Uterus (tissue), 4 donors: ENCODE data around the gene PDLIM7. TPM values are rescaled to one million over a fixed set of nuclear protein-coding genes. Genes with fewer than 3 reads are reported as not detected.

Experiments used
- DNase-seq, 2 donors: peaks; one replicate each; pipeline ENCODE4 v3.0.0-alpha.2; 2019 to 2020
- H3K27ac ChIP-seq, 2 donors: fragments of 200-600 bp; sonication (generic); 1 replicate in 1 of 2; 2 replicates in 1 of 2; pipeline ENCODE4 v1.5.1; 2016 to 2018
- H3K27me3 ChIP-seq, 2 donors: fragments of 200-600 bp; sonication (generic); one replicate each; pipeline ENCODE4 v1.5.1; 2018 to 2019; ENCODE audit warnings: control low read depth in 1 of 2
- H3K36me3 ChIP-seq, 2 donors: fragments of 200-600 bp; sonication (generic); one replicate each; pipeline ENCODE4 v1.5.1; 2019; ENCODE audit warnings: control low read depth in 1 of 2
- H3K4me1 ChIP-seq, 2 donors: fragments of 200-600 bp; sonication (generic); one replicate each; pipeline ENCODE4 v1.5.1; 2018 to 2019; ENCODE audit warnings: control low read depth in 1 of 2
- H3K4me3 ChIP-seq, 2 donors: fragments of 200-600 bp; sonication (generic); 1 replicate in 1 of 2; 2 replicates in 1 of 2; pipeline ENCODE4 v1.5.1; 2018 to 2019; ENCODE audit warnings: mild to moderate bottlenecking in 1 of 2
- H3K9me3 ChIP-seq, 2 donors: fragments of 200-600 bp; sonication (generic); one replicate each; pipeline ENCODE4 v1.5.1; 2019; ENCODE audit warnings: control low read depth in 1 of 2
- POLR2A ChIP-seq, 2 donors: fragments of 450-650 bp; IDR thresholded peaks; one replicate each; pipeline ENCODE4 v1.6.1; 2016; ENCODE audit warnings: antibody characterized with exemption in 2 of 2, mild to moderate bottlenecking in 1 of 2, moderate library complexity in 1 of 2
- intact Hi-C: fragments of 100-400 bp; cut with DNase I; formaldehyde crosslinking; loops from one replicate; pipeline ENCODE4 v1.15.1; 2023; ENCODE audit warnings: low total_unique reads
- total RNA-seq, 4 donors: library from RNA; depleted of rRNA in 3 of 4; stranded (reverse); fragments of >200 nt in 3 of 4; gene quantifications; one replicate each; pipeline versions ENCODE4 v1.1.0 to v1.2.4, GENCODE V29; 2014 to 2023
- TF ChIP-seq, protein P1 (sequence below), 4 experiments: fragments of 200-600 bp in 2 of 4; fragments of 450-650 bp in 2 of 4; sonication (generic) in 2 of 4; IDR thresholded peaks; one replicate each; pipeline ENCODE4 v1.5.1; 2016 to 2019; ENCODE audit warnings: antibody characterized with exemption in 4 of 4, mild to moderate bottlenecking in 2 of 4, moderate library complexity in 1 of 4
- donor health status: DM: yes; HTN: yes; CAD: no.

PDLIM7 gene
- total RNA-seq, 4 donors from 2014 or later = 102 to 543 (median 193) TPM

DNA sequence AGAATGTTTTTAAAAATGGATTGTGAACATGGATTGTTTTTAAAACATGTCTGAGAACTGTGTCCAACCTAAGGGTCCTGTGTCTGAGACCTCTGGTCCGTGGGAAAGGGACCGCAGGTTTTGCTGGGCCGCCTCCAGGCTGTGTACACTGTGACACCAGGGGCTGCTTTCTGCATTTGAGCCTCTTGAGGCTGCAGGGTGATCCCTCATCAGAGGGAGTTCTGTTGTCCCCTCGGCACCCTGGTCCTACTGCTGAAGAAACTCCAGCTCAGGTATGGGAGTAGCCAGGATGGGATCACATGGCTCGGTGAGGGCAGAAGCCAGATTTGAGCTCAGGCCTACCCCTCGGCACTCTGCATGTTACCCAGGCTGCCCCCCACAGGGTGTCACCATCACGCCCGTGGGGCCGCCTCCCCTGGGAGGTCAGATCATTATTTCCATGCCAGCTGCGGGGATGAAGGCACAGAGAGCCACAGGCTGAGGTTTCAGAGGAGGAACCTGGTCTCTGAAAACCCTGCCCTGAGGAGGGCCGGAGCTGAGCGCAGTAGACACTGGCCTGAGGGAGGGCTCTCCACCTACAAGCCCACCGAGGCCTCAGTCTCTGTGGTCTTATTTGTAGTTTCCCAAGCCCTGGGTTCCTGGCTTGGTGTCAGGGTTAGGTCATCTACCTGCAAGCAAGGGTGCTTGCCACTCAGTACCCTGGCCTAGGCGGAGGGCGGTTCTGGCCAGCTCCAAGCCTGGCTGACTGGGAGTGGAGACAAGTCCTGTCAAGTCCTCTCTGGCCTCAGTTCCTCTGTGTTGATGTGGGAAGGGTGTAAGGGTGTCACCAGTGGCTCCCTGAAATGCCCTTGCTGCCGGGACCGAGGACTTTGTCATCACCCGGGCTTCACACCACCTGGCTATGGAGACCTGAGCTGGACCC, 48.0 kb downstream of the PDLIM7 start:
- TF ChIP-seq, protein P1, sequence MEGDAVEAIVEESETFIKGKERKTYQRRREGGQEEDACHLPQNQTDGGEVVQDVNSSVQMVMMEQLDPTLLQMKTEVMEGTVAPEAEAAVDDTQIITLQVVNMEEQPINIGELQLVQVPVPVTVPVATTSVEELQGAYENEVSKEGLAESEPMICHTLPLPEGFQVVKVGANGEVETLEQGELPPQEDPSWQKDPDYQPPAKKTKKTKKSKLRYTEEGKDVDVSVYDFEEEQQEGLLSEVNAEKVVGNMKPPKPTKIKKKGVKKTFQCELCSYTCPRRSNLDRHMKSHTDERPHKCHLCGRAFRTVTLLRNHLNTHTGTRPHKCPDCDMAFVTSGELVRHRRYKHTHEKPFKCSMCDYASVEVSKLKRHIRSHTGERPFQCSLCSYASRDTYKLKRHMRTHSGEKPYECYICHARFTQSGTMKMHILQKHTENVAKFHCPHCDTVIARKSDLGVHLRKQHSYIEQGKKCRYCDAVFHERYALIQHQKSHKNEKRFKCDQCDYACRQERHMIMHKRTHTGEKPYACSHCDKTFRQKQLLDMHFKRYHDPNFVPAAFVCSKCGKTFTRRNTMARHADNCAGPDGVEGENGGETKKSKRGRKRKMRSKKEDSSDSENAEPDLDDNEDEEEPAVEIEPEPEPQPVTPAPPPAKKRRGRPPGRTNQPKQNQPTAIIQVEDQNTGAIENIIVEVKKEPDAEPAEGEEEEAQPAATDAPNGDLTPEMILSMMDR (IDR thresholded peaks at IDR 0.05) = no peak
- no peak for TF ChIP-seq POLR2A (IDR thresholded peaks at IDR 0.05)
- no peaks in the 10 kb centered on the region for H3K27me3 ChIP-seq
- intact Hi-C loops = loop anchor here (5.0 kb wide), 1 partner anchor 47 kb away; the partner anchor contains the start of gene PFN3

DNA sequence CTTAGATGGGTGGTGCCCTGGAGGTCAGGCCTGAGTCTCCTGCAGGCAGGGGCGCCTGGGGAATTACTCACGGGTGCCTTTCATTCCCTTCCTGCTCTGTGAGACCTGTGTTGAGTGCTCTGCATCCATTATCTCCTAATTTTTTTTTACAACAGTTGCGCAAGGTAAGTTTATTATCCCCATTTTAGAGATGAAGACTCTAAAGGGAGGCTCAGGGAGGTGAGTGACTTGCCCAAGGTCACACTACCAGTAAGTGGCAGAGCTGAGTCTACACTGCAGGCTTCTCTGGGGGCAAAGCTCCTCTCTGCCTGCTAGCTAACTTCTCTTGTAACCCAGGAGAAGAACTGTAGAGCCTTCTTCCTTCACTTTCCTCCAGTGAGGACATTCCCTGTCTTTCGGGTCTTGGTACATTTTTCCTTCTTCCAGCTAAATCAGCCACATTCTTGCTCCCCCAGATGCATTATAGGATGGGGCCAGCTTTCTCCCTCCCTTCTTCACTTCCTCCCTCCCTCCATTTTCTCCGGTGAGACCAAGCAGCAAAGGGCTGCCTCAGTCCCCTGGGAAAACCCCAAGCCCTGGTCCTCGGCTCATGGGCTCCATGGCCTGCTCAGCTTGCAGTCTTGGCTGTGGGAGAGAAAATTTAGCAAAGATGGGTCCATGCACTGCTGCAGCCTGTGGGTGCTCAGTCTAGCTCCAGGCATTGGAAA, 49.0 kb downstream of the PDLIM7 start:
- Histone ChIP-seq H3K36me3 (no peaks in the 10 kb centered on the region), H3K27me3 (no peaks in the 10 kb centered on the region), H3K27ac (no peak overlapping the region), H3K9me3 (no peaks in the 10 kb centered on the region), H3K4me1 (peaks cover 0 to 16% of the 10 kb centered on the region in 2 donors), H3K4me3 (no peak overlapping the region)
- DNase-seq = no peak
- no peak for TF ChIP-seq POLR2A (IDR thresholded peaks at IDR 0.05)
- TF ChIP-seq, protein P1 (IDR thresholded peaks at IDR 0.05) = no peak
- intact Hi-C loops = no loop called here

More for the DNA sequence above, 48.0 kb downstream of the PDLIM7 start:
- H3K4me1 ChIP-seq = peaks cover 0 to 21% of the 10 kb centered on the region in 2 donors
- no peak for DNase-seq
- H3K27ac ChIP-seq = no peak overlapping the region
- H3K4me3 ChIP-seq = no peak overlapping the region
- H3K36me3 ChIP-seq = no peaks in the 10 kb centered on the region
- H3K9me3 ChIP-seq = no peaks in the 10 kb centered on the region

DNA sequence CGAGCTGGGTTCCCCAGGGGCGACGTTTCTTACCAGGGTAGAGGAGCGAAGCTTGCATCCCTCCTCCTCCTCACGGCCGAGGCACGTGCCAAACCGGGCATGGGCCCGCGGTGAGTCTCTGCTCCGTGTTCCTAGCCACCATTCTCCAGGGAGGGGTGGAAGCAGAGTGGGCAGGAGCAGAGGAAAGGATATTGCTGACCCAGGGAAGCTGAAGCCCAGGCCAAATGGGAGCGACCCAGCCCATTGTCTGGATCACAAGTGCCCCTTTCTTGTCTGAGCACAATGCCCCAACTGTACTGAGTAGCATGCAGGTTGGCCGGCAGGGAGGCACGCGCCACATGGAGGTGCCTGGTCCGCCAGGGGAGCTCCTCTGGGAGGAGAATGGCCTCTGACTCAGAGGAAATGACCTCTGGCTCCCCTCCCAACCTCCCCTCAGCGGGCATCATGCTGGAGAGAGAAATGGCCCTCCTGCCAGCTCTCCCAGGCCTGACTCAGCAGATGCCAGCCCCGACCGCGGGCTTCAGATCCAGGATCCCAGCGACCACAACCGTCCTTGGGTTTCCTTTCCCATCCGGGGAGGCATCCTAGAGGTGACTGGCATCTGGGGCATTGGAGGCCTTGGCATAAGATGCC, 49.7 kb downstream of the PDLIM7 start:
- no peak overlapping the region for H3K4me3 ChIP-seq
- intact Hi-C loops = no loop called here
- peak in 1 of 2 donors; percentile 41 for DNase-seq
- H3K27ac ChIP-seq = no peak overlapping the region
- H3K36me3 ChIP-seq = no peaks in the 10 kb centered on the region
- peaks cover 0 to 16% of the 10 kb centered on the region in 2 donors for H3K4me1 ChIP-seq
- TF ChIP-seq, protein P1 (IDR thresholded peaks at IDR 0.05) = no peak
- TF ChIP-seq POLR2A (IDR thresholded peaks at IDR 0.05) = no peak
- H3K9me3 ChIP-seq = no peaks in the 10 kb centered on the region
- H3K27me3 ChIP-seq = no peaks in the 10 kb centered on the region

DNA sequence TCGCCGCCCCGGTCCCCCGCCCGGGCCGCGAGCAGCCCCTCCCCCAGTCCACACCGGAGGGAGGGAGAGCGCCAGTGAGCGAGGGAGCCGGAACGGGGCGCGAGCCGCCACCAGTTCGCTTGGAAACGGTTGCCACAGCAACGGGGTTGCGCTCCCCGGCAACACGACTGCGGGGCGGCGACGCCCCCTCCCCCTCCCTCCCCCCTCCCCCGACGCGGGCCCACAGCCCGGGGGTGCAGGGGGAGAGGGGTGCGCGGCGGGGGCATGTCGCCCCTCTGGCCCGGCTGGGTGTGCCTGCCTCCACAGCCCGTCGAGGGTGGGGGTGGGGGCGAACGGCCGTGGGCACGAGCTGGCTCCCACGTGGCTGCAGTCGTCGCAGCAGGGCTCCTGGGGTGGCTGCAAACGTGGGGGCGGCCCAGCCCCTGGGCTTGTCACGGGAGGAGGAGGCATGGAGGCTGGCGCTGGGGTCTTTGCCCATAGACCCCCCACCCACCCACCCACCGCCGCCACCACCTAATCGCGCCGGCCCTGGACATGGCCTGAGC, 50.3 kb downstream of the PDLIM7 start:
- peak in 1 of 2 donors; percentile 46 for DNase-seq
- H3K36me3 ChIP-seq = no peaks in the 10 kb centered on the region
- intact Hi-C loops = no loop called here
- no peaks in the 10 kb centered on the region for H3K9me3 ChIP-seq
- H3K27ac ChIP-seq = no peak overlapping the region
- peak overlapping the region; percentile 35 to 57 for H3K4me3 ChIP-seq
- no peaks in the 10 kb centered on the region for H3K27me3 ChIP-seq
- TF ChIP-seq, protein P1 (IDR thresholded peaks at IDR 0.05) = no peak
- TF ChIP-seq POLR2A (IDR thresholded peaks at IDR 0.05) = no peak
- H3K4me1 ChIP-seq = peaks cover 0 to 16% of the 10 kb centered on the region in 2 donors
